ENCODE measurements around the gene EXOSC7.

DNA sequence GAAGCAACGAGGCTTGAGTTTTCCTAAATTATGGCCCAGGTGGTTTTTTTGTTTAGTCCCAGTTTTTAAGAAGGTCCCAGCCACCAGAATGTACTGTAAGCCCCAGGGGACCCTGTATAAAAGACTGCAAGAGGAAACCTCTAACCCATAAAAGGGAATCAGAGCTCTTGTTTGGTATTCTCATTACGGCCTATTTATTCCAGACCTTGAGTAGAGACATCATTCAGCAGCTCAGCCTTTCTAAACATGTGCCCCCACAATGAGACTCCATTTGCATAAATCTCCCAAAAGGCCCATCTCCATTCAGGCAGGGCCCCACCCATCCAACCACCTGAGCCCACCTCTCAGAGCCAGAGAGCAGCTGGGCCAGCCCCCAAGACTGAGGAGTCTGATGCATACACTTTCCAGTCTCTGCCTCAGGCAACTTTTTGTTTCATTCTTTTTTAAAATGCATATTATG lies 25.7 kb upstream of the EXOSC7 start:
- no peak for TF ChIP-seq EZH2 (IDR thresholded peaks at IDR 0.05; ENCODE audit: borderline replicate concordance, low read depth, low read length, severe bottlenecking)
- no peak for TF ChIP-seq POLR2A (IDR thresholded peaks at IDR 0.05; ENCODE audit: low read depth, low read length)
- TF ChIP-seq CTCF (IDR thresholded peaks at IDR 0.05; ENCODE audit: extremely low read depth in 1 of 2, insufficient read depth in 1 of 2, low read depth in 1 of 2, low read length in 2 of 2) = no peak
- TF ChIP-seq POLR2AphosphoS5 (IDR thresholded peaks at IDR 0.05; ENCODE audit: insufficient read depth, low read depth, low read length) = no peak
- TF ChIP-seq MAX (IDR thresholded peaks at IDR 0.05; ENCODE audit: insufficient read depth, insufficient read length) = no peak
- no peak for TF ChIP-seq FOS (IDR thresholded peaks at IDR 0.05; ENCODE audit: borderline replicate concordance, insufficient read depth, low read length)

All from endothelial cell of umbilical vein (primary cell).